ENCODE results near the gene C1orf232.

C1orf232 gene

DNA sequence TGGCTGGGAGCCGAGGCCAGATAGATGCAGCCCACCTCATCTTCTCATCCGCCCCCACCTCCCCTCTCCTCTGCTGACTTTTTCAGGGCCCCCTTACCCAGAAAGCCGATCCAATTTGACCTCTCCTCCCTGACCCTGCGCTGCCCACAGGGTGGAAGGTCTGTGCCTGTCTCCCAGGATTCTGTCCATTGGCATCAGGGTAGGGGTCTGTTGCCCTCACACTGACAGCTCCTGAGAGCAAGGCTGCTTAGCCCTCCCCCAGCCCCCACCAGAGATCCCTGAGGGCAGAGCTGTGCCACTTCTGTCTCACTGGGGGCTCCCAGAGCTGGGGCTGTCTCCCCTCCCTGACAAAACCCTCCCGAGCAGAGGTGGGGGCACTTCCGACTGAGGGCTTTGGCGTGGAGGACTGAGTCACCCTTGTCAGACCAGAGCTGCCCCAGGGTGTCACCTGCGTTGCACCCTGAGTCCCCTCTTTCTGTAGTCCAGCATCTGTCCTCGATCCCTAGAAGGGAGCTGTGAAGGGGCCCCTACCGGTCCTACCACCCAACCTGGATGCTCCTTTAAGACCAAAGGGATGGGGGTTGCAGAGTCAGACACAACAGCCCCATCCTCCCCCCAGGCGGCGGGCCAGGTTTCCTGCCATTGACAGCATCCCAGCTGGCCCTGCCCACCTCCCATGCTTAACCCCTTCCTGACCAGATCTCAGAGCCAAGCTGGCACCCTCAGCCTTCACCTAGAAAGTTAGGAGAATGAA, 12.3 kb downstream of the C1orf232 start:
- no peak for DNase-seq (ENCODE audit: low read depth)

- DNase-seq (ENCODE audit: low read depth) = no peak
Observed at GRCh38 chr1:26155370-26156284, 13.1 kb downstream of the C1orf232 start.

GRCh38 chr1:26154750-26155149, 14.0 kb downstream of the C1orf232 start:
- DNase-seq (ENCODE audit: low read depth) = no peak

- DNase-seq (ENCODE audit: low read depth) = no peak
Observed at GRCh38 chr1:26153966-26154532, 14.7 kb downstream of the C1orf232 start.

DNA sequence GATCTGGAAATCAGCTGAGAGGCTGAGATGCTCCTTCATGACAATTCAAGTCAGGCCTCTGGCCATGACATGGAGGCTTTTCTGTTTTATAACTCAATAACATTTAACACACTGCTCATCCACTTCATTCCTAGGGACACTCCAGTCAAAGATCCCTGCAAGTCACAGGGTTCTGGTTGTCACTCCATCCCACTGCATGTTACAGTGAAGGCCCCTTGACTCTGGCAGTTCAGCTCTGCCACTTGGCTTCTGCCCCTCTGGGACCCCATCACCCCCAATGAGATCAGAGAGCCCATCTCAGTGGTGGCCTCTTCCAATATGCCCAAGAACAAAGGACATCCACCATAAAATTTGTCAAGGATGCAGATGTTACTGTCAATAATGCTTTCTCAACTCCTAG, 19.9 kb downstream of the C1orf232 start:
- no peak for DNase-seq (ENCODE audit: low read depth)

DNA sequence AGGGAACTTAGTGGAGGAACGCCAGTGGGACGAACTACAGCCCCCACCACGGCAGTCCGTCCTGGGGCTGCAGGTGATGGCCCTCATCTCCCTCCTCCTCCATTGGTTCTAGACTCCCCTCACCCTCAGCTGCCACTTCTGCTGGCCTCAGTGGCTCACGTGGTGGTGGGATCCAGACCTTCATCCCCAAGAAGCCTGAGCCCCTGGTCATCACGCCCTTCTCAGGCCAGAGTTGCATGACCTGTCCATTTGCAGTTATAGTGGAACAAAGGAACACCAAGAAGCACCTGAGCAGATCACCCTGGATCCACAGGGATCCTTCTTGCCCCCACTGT, 22.8 kb downstream of the C1orf232 start:
- no peak for DNase-seq (ENCODE audit: low read depth)

- peak; percentile 53 for DNase-seq (ENCODE audit: low read depth)
Observed at GRCh38 chr1:26145041-26145959, 23.5 kb downstream of the C1orf232 start.

- DNase-seq (ENCODE audit: low read depth) = no peak
Observed at GRCh38 chr1:26142159-26142558, 26.6 kb downstream of the C1orf232 start.

GRCh38 chr1:26138974-26139558, 29.7 kb downstream of the C1orf232 start:
- DNase-seq (ENCODE audit: low read depth) = no peak

- no peak for DNase-seq (ENCODE audit: low read depth)
Observed at GRCh38 chr1:26134466-26134865, 34.3 kb downstream of the C1orf232 start.

DNA sequence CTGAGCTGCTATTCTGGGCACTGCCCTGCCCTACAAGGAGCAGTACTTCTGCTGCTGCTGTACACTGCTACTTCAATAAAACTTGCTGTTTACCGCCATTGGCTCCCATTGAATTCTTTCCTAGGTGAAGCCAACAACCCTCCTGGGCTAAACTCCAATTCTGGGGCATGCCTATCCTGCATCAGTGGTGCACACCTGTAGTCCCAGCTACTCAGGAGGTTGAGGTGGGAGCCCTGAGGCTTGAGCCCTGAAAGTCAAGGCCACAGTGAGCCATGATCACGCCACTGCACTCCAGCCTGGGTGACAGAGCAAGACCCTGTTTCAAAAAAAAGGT, 36.0 kb downstream of the C1orf232 start:
- DNase-seq (ENCODE audit: low read depth) = no peak

DNA sequence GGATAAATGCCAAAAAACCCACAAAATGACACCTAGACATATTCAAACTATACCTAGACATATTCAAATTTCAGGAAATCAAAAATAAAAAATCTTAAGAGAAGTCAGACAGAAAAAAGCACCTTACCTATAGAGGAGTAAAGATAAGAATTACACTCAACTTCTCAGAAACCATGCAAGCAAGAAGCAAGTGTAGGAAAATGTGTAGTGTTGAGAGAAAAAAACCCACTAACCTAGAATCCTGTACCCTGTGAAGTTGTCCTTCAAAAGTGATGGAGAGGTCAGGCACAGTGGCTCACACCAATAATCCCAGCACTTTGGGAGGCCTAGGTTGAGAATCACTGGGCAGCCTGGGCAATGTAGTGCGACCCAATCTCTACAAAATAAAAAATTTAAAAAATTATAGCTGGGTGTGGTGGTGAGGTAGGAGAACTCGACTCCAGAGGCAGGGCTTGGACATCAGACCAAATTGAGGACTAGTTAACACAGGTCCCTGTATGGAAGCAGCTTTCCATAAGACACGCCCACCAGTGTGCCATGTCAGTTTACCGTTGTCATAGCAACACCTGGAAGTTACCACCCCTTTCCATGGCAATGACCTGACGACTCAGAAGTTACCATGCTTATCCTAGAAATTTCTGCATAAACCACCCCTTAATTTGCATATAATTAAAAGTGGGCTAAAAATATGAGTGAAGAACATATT, 36.5 kb downstream of the C1orf232 start:
- no peak for DNase-seq (ENCODE audit: low read depth)

- no peak for DNase-seq (ENCODE audit: low read depth)
Observed at GRCh38 chr1:26130695-26131094, 38.1 kb downstream of the C1orf232 start.

DNA sequence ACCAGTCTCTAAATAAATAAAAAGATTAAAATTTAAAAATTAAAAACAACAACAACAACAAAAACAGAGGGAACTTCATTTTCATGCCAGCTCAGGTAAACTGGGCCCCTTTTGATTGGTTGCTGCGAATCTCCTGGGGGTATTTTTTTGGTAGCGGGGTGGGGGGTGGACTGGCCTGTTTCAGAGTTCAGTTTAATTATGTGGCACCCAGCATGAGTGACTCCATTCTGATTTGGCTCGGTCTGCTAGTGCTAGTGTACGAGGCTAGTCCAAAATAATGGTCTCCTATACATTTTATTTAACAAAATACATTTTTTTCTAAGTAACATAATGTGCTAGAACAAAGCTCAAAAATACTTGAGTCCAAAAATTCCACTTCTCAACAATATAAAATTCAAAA, 39.0 kb downstream of the C1orf232 start:
- no peak for DNase-seq (ENCODE audit: low read depth)

DNA sequence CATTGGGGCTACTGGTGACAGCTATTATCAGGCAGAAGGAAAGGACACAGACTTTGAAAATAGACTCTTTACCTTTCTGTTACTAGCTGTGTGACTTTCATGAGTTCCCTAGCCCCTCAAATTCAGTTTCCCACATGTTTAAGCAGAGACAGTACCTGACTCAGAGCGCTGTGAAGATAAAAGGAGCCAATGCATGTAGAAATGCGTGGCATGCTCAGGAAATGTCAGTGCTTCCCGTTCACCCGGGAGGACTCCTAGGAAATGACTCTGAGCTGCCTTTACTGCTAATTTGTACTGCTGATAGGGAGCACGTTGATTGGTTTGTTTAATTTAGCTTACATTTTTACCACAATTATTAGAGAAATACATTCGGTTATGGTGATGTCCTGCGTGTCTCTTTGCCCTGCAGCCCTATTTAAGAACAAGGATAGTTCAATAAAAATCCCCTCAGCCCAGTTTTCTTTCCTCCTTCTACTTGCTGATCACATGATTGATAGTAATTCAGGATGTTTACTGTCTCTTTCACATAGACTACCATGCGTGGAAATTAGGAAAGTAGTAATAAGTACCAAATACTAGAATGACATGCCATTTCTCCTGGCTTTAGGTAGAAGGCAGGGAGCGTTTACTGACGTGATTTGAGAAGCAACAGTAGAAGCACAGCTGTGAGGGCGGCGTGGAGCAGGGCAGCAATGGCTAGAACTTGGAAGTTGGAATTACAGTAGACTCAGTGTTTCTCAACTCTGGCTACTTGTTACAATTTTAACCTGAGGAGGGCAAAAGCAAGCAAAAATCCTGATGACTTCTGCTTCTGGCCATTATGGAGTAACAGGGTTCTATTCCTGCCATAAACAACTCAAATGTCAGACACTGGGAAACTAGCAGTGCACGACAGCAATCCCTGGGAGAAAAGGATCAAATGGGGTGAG, 41.3 kb downstream of the C1orf232 start:
- no peak for DNase-seq (ENCODE audit: low read depth)

DNA sequence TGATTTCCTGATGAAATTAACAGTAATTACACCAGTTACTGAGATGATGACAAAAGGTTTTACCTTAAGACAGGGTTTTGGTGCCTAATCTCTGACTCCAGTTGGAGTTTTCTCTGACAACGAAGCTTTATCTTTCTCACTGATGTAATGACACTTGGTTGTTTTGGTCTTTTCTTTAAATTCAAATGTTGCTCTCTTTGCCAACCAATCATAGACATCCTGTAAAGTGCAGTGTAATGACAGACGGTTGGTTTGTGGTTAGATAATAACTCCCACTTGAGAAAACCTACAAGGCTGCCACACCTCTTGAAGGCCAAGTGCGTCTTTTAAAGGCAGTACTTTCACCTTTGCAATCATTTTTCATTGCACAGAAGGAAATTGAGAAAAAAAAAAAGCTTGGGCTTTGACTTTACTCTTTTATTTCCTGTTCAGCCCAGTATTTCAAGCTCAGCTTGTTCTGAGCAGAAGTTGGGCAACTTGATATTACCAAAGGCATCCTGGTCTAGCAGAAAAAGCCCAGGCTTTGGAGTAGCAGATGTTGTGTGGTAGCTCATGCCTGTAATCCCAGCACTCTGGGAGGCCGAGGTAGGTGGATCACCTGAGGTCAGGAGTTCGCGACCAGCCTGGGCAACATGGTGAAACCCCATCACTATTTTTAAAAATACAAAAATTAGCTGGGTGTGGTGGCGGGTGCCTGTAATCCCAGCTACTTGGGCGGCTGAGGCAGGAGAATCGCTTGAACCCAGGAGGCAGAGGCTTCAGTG, 42.3 kb downstream of the C1orf232 start:
- peak; percentile 18 for DNase-seq (ENCODE audit: low read depth)

DNA sequence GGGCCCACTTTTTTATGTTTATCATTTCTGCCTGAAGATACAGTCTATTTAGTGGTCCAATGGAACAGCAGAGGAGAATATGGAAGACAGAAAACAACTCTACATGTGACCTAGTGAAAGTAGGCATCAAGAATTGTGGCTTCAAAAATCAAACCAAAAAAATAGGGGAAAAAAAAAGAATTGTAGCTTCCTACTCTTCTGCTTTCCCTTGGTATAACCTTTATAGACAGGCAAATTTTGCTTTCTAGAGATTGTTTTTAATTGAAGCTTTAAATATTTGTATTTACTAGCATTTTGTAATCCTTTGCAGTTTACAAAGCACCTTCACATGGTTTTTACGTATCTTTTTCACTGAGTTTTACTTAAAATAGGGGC, 42.8 kb downstream of the C1orf232 start:
- DNase-seq (ENCODE audit: low read depth) = no peak

- DNase-seq (ENCODE audit: low read depth) = no peak
Observed at GRCh38 chr1:26125382-26125781, 43.4 kb downstream of the C1orf232 start.

Data from stimulated activated CD8-positive, alpha-beta memory T cell treated with anti-CD3 and anti-CD28 coated beads, Interleukin-15, amount 100 ng/mL, for 1 hour (primary cell).